Stimulated activated CD4-positive, alpha-beta T cell treated with anti-CD3 and anti-CD28 coated beads, TNF-alpha, amount 100 ng/mL, for 24 hours (primary cell): Measurements from ENCODE around the gene LRP4.
"Not testable (repeated sequence)": the region's sequence is repeated elsewhere in the genome, so short reads cannot be mapped to it uniquely, and the experiment has no call there.

Experiments
- DNase-seq, 3 experiments: peaks; one replicate each; pipeline ENCODE4 v3.0.0-alpha.2; 2020; ENCODE audit warnings: low read depth in 3 of 3

LRP4 gene

GRCh38 chr11:46927928-46928327 lies 9.6 kb upstream of the LRP4 start:
- DNase-seq, result not testable (repeated sequence)

DNA sequence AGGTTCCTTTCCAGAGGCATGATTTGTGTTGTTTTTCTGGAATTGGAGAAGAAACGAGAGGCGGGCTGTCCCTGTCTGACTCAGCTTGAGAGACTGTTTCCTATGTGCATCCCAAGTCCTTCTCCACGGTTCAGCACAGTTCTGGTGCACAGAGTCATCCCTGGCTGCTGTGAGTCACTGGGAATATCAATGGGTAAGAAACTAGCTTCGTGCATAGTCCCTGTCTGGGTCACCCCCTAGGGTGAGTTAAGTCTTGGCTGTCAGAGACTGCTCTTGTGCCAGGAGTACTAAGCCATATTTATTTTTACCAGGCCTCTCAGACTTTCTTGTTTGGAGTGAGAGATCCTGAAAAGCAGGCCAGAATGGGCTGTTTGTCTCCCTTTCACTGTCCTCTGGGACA lies 2.4 kb upstream of the LRP4 start:
- no peak for DNase-seq

- DNase-seq, result no peak
Observed at GRCh38 chr11:46918788-46919513, 601 bp upstream of the LRP4 start.

GRCh38 chr11:46917762-46918082 lies 628 bp downstream of the LRP4 start:
- DNase-seq, result no peak

DNA sequence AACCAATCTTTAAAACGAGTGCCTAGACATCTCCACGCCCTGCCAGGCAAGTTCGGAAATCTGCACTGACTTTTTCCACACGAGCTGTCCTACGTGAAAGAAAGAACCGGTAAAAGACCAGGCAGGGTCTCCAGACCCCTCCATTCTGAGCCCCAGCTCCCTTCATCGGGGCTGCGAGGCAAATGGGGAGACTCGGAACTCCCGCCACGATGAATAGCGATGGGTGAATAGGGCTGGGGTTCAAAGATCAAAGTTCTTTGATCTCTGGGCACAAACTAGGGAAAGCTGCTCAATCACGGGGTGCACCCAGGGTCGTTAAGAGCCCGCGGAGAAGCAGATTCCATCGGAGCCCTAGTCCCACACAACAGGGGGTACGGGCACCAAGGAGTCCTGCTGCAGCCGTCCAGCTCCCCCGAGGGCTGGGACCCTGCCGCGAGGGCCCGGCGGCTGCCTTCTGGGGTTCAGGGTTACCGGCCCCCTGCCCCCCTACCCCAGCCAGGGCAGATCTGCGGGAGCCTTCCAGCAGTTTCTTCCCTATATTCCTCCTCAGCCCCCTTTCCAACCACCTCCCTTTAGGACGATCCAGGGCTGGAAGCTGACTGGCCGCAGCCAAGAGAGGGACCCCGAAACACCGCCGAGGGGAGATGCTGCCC lies 1.1 kb downstream of the LRP4 start:
- DNase-seq, result no peak

GRCh38 chr11:46916286-46917108 lies 1.9 kb downstream of the LRP4 start:
- no peak for DNase-seq

DNA sequence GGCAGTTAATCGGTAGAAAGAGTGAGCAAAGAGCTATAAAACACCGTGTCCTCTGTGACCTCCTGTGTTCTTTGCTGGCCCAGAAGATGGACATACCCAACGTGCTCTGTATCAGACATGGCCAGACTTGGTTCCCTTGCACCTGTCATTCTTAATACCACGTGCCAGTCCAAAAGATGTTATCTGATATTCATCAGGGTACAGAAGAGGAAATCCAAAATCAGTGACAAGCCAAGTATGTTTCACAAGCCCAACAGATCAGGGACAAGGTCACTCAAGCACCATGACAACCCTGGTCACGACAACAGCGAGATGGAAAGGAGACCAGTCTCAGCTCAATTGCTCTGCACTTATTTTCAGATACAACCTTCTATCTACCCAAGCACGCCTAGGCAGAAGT lies 3.4 kb downstream of the LRP4 start:
- no peak for DNase-seq

DNA sequence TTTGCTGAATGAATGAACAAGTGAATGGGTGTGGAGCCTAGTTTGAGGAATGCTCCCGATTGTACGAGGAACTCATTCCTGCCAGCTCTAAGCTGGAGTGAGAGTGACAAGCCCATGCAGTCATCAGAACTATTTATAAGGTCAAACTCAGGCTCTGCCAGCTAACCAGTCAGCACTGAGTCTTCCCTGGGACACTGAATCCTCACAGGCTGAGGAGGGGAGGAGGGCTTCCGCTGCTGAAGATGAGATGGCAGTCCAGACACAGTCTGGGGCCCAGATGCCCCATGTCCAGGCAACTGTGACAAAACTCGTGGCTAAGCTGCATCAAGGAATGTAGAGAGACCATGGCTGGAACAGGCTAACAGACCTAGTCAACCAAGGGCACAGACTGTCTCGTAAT lies 4.0 kb downstream of the LRP4 start:
- no peak for DNase-seq

DNA sequence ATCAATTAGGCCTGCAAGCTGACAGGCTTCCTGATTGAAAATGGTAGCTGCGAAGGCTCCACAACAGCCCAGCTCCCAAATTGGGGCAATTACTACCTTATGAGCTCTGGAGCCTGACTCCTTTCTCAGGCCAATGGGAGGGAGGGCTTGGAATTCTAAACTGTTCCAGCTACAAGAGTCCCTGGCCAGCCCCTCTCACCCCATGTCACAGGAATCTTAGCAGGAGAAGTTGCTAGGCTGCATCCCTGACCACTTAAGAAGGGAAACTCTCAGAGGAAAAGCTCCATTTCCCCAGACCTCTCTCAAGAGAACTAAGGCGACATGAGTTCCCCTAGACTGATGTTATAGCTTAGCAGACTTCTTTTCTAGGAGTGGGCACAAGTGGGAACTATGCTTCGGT lies 4.9 kb downstream of the LRP4 start:
- DNase-seq, result no peak

DNA sequence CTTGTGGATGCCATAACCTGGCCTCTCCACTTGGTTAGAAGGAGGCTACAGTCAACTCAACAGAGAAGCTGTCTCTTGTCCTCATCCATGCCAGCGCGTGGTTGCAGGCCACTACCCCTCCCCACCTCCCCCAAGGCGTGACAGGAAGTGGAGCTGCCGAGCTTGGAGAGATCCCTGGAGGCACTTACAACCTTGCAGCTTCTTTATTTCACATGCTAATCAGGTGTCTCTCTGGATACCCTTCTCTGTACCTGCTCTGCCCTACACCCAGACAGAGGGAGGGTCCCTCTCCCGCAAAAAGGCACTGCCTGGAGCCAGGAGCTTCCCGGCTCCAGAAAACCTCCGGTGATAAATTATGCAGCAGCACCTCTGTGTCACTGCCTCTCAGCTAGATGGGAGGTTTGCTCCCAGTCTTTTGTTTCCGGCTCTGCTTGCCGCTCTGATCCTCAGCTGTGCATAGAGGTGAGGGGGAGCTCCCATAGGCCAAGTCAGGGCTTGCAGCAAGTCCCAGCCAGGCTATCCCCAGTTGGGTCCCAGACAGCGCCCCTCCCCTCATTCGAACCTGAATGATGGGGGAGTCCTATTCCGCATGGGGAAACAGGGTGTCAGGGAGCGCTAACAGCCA lies 5.7 kb downstream of the LRP4 start:
- DNase-seq, result no peak

GRCh38 chr11:46907606-46908005 lies 10.7 kb downstream of the LRP4 start:
- DNase-seq, result no peak

GRCh38 chr11:46906609-46907041 lies 11.7 kb downstream of the LRP4 start:
- no peak for DNase-seq

DNA sequence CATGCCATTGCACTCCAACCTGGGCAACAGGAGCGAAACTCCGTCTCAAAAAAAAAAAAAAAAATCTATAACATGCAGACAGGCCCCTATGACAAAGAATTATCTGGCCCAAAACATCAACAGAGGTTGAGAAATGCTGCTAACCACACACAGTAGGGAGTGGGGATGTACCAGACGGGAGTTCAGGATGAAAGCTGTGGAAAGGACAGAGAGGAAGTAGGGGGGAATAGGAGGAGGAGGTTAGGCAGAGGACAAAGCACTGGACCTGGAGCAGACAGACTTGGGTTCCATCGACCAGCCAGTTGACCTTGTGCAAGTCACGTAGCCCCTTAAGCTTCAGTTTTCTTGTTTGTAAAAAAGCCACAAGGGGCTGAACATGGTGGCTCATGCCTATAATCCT lies 12.5 kb downstream of the LRP4 start:
- no peak for DNase-seq

GRCh38 chr11:46903846-46904245 lies 14.5 kb downstream of the LRP4 start:
- no peak for DNase-seq

DNA sequence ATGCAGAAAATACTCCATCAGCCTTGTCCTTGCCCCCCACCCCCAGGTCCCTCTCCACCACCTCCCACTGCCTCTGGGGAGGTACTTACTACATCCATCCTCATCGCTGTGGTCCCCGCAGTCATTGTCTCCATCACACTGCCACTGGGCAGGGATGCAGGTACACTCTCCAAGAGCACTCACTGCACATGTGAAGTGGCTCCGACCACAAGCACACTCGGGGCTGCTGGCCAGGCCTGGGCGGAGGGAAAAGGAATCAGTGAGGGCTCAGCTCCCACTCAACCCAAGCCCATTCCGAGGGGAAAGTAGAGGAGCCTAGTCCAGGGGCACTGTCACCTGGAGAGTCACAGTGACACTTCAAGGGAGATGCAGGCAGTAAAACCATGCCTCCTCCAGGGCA lies 15.7 kb downstream of the LRP4 start:
- DNase-seq, result no peak

GRCh38 chr11:46901156-46901555 lies 17.2 kb downstream of the LRP4 start:
- no peak for DNase-seq

- no peak for DNase-seq
Observed at GRCh38 chr11:46900091-46900746, 18.1 kb downstream of the LRP4 start.

GRCh38 chr11:46899501-46900025 lies 18.8 kb downstream of the LRP4 start:
- DNase-seq, result no peak

- no peak for DNase-seq
Observed at GRCh38 chr11:46898396-46899095, 19.8 kb downstream of the LRP4 start.

DNA sequence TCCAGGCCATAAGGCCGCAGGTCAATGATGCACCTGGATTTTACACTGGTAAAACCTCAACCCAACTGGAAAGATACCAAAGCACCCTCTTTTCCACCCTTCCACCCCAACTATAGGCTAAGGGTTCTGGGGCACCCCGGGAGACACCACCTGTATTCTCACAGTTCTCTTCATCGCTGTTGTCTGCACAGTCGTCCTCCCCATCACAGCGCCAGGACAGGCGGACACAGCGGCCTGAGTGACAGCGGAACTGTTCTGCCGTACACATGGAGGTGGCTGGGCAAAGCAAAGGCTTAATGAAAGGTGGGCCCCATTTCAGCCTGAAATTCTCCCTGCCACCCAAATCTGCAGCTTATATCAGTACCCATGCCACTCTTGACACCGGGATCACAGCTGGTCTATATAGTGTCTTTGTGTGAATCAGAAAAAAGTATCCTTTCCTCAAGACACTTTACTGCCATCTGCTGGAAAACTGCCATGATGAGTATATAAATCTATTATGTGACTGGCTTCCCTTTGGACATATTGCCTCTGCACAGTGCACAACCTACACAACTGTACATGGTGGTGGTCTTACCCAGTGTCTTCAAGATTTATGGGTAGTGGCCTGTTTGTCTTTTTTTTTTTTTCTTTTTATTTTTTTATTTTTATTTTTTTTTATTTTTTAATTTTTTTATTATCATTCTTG lies 21.5 kb downstream of the LRP4 start:
- DNase-seq, result no peak
